Measurements from ENCODE around the gene LRRC55.

DNA sequence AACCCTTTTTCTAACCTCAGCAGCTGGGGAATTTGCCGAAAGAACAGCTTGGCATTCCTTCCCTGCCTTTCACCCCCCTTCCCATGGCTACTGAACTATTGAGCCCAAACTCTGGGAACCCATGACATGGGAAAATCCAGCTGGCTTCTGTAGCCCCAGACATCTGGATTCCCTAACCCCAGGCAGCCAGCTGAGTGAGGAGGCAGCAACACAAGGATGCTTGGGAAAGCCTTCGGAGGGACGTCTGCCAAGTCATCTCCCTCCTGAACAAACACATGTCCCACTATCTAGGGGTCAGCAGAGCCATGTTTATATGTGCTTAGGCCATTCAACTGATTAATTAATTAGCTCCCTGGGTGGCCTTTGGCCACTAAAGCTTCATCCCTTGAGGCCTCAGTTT is 21.6 kb downstream of the LRRC55 start:
- TF ChIP-seq SIN3A (IDR thresholded peaks at IDR 0.05; ENCODE audit: borderline replicate concordance, low read depth, low read length), result no peak
- TF ChIP-seq EZH2phosphoT487 (IDR thresholded peaks at IDR 0.05; ENCODE audit: borderline replicate concordance, low read depth), result no peak
- no peak for TF ChIP-seq POLR2AphosphoS5 (IDR thresholded peaks at IDR 0.05; ENCODE audit: low read depth, low read length)
- no peak for TF ChIP-seq GABPA (IDR thresholded peaks at IDR 0.05; ENCODE audit: low read depth)
- TF ChIP-seq, protein P1, sequence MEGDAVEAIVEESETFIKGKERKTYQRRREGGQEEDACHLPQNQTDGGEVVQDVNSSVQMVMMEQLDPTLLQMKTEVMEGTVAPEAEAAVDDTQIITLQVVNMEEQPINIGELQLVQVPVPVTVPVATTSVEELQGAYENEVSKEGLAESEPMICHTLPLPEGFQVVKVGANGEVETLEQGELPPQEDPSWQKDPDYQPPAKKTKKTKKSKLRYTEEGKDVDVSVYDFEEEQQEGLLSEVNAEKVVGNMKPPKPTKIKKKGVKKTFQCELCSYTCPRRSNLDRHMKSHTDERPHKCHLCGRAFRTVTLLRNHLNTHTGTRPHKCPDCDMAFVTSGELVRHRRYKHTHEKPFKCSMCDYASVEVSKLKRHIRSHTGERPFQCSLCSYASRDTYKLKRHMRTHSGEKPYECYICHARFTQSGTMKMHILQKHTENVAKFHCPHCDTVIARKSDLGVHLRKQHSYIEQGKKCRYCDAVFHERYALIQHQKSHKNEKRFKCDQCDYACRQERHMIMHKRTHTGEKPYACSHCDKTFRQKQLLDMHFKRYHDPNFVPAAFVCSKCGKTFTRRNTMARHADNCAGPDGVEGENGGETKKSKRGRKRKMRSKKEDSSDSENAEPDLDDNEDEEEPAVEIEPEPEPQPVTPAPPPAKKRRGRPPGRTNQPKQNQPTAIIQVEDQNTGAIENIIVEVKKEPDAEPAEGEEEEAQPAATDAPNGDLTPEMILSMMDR (IDR thresholded peaks at IDR 0.05), result no peak
- no peak for TF ChIP-seq JUND (IDR thresholded peaks at IDR 0.05)
- TF ChIP-seq, protein P2, sequence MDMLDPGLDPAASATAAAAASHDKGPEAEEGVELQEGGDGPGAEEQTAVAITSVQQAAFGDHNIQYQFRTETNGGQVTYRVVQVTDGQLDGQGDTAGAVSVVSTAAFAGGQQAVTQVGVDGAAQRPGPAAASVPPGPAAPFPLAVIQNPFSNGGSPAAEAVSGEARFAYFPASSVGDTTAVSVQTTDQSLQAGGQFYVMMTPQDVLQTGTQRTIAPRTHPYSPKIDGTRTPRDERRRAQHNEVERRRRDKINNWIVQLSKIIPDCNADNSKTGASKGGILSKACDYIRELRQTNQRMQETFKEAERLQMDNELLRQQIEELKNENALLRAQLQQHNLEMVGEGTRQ (IDR thresholded peaks at IDR 0.05; ENCODE audit: borderline replicate concordance, low read depth, low read length), result no peak
- TF ChIP-seq YY1 (IDR thresholded peaks at IDR 0.05; ENCODE audit: low read depth), result no peak

Data from SK-N-SH (cell line).